MV-4-11 (cell line): Measurements from ENCODE around the gene TLCD2.
"Not testable (repeated sequence)": the region's sequence is repeated elsewhere in the genome, so short reads cannot be mapped to it uniquely, and the experiment has no call there.

Experiments used
- DNase-seq: peaks from one replicate; lab custom pipeline; 2025; lab: John Stamatoyannopoulos, UW

TLCD2 gene, protein sequence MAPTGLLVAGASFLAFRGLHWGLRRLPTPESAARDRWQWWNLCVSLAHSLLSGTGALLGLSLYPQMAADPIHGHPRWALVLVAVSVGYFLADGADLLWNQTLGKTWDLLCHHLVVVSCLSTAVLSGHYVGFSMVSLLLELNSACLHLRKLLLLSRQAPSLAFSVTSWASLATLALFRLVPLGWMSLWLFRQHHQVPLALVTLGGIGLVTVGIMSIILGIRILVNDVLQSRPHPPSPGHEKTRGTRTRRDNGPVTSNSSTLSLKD

DNA sequence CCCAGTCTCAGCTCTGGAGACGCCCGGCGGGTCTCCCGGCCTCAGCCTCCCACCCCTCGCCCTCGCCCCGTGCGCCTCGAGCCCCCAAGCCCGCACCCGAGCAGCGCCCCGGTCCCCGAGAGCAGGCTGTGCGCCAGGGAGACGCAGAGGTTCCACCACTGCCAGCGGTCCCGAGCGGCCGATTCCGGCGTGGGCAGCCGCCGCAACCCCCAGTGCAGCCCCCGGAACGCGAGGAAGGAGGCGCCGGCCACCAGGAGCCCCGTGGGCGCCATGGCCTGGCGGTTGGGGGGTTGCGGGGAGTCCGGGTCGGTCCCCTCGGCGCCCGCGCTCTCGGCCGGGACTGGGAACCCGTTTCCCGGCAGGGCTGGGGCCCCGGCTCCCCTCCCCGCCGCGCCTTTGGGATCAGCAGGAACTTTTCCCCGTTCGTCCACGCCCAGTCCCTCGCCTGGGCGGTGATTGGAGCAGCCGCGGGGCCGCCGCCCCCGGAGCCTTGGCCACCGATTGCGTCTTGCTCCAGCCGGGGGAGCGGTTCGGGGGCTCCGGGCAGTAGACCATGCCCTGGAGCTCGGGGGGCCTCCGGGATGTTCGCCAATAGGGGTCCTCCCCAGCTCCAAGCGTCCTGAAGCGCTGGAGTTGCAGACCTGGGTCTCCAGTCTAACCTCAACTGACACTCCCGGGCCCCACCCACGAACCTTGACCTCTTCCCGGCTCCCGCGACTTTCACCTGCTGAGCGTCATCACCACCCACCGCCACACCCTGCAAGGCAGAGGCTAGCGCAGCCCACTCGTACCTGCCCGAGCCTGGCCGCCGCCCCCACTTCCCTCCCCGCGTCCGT is at the start of gene TLCD2:
TSS of gene TLCD2 (minus strand) at position 407 of the 836 bp plus-strand sequence. CDS start at position 272, 135 bp downstream.
- DNase-seq = no peak

DNA sequence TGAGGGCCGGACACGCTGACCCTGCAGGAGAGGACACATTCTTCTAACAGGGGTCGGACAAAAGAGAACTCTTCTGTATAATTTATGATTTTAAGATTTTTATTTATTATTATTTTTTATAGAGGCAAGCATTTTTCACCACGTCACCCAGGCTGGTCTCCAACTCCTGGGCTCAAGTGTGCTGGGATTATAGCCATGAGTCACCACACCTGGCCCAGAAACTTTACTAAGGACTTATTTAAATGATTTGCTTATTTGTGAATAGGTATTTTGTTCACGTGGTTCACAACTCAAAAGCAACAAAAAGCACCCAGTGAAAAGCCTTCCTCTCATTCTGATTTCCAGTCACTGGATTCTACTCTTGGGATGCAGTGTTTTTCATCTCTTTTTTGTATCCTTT is 49.4 kb upstream of the TLCD2 start:
- DNase-seq = no peak

DNA sequence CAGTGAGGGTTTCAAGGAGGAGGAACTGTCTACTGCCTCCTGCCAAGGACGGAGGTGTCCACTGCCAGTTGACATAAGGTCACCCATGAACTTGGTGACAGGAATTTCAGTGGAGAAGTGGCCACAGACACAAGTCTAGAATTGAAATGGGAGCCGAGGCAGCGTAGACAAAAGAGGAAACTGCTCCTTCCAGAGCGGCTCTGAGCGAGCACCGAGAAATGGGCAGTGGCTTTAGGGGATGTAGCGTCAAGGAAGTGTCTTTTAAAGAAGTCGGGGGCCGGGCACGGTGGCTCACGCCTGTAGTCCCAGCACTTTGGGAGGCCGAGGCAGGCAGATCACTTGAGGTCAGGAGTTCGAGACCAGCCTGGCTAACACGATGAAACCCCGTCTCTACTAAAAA is 48.6 kb upstream of the TLCD2 start:
- peak; percentile 72 for DNase-seq

DNA sequence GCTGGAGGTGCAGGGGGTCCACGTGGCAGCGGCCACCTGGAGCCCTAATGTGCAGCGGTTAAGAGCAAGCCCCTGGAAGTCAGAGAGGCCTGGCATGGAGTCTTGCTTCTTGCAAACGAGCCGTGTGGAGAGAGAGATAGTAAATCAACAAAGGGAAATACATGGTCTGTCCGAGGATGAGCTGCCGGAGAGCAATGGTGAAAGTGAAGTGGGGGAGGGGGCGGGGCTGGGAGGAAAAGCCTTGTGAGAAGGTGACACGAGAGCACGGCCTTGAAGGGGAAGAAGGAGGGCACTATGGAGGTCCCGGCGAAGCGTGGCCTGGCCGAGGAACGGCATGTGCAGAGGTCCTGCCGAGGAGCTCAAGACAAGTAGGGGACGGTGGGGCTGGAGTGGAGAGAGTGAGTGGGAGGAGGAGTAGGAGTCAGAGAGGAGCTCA is 45.7 kb upstream of the TLCD2 start:
- DNase-seq = no peak

DNA sequence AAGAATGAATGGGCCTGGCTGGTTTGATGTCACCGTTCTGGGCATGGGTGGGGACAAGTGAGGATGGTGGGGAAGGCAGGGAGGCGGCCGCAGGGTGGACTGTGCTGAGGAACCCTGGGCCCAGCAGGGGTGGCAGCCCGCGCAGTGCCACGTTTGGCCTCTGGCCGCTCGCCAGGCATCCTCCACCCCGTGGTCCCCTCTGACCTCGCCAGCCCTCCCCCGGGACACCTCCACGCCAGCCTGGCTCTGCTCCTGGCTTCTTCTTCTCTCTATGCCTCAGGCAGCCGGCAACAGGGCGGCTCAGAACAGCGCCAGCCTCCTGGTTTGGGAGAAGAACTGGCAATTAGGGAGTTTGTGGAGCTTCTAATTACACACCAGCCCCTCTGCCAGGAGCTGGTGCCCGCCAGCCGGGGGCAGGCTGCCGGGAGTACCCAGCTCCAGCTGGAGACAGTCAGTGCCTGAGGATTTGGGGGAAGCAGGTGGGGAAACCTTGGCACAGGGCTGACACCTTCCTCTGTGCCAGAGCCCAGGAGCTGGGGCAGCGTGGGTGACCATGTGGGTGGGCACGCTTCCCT is 45.2 kb upstream of the TLCD2 start:
- DNase-seq = no peak

DNA sequence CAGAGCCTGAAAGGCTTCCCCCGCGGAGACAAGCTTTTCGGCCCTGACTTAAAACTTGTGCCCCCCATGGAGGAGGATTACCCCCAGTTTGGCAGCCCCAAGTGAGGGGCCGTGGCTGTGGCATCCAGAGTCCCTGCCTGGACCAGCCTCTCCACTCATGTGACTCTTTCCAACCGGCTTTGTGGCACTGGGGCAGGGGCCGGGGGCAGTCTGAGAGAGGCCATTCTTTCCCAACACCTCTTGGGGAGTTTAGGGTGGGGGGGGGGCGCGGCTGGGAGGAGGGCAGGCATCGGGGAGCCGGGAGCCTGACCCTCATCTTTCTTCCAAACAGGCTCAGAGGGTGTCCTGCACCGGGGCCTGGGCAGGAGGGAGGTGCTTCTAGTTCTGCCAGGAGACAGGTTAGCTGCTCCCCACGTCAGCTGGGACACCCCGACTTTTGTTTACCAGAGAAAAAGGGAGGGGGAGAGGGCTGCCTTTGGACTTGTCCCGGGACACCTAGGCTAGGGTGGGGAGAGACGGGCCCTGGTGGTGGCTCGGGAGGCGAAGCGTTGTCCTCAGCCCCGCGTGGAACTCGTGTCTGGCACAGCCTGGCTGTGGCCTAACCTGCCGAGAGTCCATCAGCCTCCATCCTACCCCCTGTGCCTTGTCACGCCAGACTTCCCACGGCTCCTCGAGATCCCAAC is 44.4 kb upstream of the TLCD2 start:
- no peak for DNase-seq

DNA sequence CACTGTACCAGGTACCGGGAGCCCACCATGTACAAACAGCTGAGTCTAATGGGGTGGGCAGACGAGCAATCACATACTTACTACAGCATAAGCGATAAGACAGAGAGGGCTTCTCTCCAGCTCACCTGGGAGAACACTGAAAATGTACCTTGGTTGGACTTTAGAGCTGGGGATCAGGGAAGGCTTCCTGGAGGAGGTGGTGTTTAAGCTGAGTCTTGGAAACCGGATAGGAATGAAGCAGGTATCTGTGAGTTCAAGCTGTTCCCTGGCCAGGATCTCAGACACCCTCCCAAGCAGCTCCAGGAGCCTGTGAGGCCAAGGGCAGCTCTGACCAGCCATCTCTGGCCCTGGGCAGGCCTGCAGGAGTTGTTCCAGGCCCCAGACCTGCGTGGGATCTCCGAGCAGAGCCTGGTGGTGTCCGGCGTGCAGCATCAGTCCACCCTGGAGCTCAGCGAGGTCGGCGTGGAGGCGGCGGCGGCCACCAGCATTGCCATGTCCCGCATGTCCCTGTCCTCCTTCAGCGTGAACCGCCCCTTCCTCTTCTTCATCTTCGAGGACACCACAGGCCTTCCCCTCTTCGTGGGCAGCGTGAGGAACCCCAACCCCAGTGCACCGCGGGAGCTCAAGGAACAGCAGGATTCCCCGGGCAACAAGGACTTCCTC is 43.7 kb upstream of the TLCD2 start:
- no peak for DNase-seq

DNA sequence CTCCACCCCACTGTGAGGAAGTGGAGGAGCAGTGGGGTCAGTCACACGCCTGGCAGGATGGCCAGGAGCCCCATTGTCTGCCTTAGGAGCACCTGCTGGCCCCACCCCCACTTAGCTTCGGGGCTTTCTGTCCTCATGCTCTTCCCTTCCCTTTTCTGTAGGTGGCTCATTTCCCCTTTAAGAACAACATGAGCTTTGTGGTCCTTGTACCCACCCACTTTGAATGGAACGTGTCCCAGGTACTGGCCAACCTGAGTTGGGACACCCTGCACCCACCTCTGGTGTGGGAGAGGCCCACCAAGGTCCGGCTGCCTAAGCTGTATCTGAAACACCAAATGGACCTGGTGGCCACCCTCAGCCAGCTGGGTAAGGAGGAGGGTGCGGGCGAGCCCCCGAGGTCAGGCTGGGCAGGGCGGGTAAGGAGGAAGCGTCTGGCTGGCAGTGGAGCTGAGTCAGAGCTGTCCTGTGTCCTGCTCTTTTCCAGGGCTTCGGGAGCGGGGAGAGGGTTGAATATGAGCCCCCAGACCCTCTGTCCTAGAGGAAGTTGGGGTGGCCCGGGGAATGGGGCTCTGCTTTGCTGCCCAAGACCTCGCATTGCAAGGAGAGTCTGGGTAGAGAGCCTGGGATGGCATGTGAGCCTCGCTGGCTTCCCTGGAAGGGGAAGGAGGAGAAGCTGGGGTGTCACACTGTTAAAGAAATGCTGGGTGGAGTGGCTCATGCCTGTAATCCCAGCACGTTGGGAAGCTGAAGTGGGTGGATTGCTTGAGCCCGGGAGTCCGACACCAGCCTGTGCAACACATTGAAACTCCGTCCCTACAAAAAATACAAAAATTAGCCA is 42.5 kb upstream of the TLCD2 start:
- peak; percentile 40 for DNase-seq

DNA sequence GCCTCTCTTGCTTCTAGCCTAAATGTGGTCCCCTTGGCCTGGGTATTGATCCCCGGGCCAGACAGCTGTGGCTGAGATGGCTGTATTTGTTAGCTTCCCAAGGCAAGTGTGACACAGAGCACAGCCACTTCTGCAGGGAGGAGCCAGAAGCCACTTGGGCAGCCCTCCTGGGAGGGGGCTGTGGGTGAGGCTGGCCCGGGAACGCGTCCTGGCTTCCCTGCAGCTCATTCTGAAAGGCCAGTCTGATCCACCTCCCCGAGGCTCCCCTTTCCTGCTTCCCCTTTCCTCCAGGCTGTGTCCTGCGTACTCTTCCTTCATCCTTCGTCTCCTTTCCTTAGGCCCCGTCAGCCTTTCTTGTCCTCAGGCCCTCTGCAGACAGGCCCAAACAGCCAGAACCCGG is 40.5 kb upstream of the TLCD2 start:
- DNase-seq = no peak

DNA sequence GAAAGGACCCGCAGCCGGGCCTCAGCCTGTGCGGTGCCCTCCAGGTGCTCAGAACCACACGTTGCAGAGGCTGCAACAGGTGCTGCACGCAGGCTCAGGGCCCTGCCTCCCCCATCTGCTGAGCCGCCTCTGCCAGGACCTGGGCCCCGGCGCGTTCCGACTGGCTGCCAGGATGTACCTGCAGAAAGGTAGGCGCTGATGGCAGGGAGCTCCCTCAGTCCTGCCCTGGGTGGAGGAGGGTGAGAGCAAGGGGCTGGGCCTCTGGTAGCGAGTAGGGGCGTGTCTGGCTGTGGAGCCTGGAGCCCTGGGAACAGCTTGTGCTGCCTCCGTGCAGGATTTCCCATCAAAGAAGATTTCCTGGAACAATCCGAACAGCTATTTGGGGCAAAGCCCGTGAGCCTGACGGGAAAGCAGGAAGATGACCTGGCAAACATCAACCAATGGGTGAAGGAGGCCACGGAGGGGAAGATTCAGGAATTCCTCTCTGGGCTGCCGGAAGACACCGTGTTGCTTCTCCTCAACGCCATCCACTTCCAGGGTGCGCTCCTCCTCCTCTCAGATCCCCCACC is 36.9 kb upstream of the TLCD2 start:
- DNase-seq = no peak

DNA sequence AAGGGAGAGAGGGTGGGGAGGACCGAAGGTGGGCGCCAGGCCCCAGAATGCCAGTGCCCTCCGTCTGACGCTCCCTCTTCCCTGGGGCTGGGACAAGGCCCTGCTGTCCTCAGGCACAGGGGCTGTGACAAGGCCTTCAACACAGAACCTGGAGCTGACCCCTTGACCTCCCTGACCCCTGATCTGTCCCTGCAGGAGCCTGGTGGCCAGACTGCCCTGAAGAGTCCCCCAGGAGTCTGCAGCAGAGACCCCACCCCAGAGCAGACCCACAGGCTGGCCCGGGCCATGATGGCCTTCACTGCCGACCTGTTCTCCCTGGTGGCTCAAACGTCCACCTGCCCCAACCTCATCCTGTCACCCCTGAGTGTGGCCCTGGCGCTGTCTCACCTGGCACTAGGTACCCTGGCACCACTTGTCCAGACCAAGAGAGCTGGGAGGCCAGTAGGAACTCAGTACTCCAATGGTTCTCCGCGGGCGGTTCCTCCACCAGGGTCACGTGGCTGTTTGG is 35.4 kb upstream of the TLCD2 start:
- no peak for DNase-seq

DNA sequence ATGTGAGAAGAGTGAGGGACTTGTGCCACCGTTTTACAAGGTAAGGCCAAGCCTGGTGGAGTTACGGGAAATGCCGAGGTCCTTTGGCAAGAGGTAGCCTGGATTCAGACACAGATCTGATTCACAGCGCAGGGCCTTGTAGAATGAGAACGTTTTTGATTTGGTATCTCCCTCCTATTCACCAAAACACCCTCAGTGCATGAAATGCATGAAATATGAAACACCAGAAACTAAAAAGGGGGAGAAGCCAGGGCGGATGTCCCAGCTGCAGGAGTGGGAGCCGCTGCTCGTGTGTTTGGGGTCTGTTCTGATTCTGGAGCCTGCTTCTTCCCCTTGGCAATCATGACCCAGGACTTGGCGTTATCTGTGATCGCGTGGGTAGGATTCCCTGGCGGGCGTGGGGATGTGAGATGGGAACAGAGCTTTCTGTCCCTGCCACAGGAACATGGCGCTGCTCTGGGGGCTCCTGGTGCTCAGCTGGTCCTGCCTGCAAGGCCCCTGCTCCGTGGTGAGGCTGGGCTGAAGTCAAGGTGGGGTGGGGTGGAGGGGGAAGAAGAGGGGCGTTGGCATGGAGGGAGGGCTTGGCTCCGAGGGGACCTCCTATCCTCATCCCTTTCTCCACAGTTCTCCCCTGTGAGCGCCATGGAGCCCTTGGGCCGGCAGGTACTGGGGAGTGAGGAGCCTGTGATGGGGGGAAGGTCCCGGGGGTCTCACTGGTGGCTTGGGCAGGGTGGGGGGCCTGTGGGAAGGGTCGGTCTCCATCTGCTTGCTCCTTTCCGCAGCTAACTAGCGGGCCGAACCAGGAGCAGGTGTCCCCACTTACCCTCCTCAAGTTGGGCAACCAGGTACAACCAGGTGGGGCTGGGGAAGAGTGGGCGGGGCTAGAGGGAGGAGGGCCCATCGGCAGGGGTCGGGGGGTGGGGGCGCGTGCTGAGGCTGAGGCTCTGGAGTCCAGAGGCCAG is 34.7 kb upstream of the TLCD2 start:
- no peak for DNase-seq

DNA sequence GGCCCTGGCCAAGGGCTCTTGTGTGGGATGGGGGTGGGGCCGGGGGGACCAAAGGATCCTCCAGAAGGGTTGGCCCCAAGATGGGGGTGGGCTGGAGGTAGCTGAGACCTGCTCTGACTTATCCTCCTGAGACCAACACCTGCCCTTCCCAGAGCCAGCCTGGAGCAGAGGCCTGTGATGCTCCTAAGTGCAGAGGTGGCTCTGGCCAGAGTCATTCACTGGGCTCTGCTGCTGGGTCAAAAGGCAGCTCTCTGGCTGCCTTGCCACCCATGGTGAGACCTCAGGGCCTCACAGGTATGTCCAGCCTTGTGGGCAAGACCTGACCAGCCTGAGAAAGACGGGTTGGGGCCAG is 32.9 kb upstream of the TLCD2 start:
- no peak for DNase-seq

DNA sequence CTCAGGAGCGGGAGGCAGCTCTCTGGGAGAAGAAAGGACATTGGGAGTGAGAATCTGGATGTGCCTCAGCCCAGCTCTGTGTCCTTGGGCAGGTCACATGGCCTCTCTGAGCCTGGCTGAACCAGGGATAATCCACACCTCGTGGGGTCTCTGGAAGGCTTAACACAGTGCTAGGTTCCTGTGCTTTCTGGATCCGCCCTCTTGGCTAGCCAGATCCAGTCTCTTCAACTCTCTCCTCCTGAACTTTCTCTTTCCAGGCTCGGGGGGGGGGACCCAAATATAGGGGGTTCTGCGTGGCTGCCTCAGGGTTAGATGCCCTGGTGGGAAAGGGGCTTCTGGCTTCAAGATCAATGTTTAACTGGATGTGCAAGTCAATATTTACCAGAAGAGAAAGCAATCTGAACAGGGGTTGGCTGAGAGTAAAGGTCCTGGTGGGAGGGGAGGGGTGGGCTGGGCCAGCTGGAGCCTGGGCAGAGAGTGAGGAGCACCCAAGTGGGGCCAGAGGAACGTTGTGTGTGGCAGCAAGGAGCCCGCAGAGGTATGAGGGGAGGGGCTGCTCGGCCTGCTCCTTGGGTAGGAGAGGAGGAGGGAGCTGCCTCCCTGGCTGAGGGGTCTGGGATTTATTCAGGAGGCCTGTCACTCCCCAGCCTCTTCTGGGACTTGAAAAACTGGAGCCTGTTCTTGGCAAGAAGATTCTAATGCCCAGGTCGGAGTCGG is 32.4 kb upstream of the TLCD2 start, which contains the start of gene SERPINF2:
TSS of gene SERPINF2 (plus strand) at position 501 of the 717 bp plus-strand sequence. CDS start 2,125 bp downstream, outside the sequence.
- DNase-seq = no peak

DNA sequence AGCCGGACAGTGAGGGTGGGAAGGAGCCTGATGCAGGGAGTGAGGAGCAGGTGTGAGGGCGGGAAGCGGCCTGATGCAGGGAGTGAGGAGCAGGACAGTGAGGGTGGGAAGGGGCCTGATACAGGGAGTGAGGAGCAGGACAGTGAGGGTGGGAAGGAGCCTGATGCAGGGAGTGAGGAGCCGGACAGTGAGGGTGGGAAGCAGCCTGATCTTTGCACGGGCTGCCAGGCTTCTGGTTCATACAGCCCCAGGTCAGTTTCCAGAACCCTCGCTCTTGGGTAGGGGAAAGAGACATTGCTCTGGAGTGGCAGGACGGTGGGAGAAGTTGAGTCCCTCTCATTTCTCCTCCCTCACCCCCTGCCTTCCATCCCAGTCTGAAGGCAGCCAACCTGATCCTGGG is 31.7 kb upstream of the TLCD2 start:
- not testable (repeated sequence) for DNase-seq

DNA sequence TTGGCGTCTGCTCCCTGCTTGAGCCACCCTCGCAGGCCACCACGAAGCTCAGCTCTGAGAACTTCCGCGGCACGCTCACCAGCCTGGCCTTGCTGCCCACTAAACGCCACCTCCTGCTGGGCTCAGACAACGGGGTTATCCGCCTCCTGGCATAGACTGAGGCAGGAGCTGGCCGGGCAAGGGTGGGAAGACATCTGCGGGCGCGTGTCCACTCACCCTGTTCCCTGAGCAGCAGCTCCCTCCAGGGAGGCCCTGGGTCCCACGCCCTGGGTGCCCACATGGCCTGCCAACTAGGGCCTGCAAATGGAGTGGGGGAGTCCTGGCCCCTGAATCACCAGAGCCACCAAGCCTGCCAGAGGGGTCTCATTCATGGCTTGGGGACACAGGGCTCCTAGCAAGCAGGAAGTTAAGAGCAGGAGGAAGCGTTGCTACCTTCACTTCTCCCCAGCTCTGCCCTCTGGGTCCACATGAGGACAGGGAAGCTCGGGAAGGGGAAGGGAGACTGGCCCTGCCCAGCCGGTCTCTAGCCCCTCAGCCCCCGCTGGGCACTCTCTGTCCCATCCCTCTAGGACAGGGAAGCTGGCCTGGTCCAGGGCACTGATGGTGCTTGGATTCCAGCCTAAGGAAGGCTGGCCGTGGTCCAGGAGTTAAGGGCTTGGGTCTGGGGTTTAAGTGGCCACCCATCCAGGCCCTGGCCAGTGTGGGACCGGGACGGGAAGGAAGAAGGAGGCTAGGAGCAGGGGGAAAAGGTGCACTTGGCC is 27.5 kb upstream of the TLCD2 start:
- no peak for DNase-seq

DNA sequence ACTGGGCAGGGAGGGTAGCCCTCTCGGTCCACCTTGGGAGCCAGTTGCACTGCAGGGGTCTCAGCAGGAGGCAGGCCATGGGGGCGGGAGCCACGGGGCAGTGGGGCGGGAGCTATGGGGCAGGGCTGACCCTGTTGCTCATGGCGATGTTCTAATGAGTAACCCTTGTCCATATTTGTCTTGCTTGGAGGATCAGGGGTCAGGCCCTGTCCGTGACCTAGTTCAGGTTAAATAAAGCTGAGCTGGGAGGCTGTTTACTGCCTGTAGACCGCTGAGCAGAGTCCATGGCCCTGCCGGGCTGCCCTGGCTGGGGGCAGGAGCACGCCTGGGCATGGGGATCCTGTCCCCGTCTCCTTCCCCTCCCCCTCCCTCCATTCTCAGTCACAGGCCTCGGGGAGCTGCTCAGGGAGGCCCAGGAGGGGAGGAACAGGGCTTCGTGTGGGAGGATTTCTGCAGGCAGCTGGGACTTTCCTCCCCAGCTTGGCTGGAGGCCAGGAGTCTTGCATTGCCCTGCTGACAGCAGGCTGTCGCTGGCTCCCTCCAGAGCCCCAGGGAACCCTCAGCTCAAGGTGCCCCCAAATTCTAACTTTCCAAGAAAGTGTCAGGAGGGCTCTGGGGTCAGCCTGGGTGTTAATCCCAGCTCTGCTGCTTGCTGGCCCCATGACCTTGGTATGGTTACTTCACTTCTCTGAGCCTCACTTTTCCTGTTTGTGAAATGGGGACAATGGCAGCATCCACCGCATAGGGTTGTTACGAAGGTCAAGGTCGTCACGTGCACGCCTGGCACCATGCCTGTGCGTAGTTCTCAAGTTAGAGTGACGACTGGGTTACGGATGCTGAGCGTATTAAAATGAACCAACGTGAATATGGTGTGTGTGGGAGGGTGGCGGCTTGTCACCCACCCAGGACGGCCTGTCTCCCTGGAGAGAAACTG is 26.4 kb upstream of the TLCD2 start:
- peak; percentile 51 for DNase-seq
